Naive B cell (primary cell): Measurements from ENCODE around the gene ATP6V0C. TPM values are rescaled to one million over a fixed set of nuclear protein-coding genes. Genes with fewer than 3 reads are reported as not detected.
"Not testable (repeated sequence)": the region's sequence is repeated elsewhere in the genome, so short reads cannot be mapped to it uniquely, and the experiment has no call there.

Experiments
- ATAC-seq, 2 donors: fragments of 150-1000 bp; cut with Tn5 transposase; 2 replicates each; pipeline ENCODE4 v1.10.0; 2021; ENCODE audit warnings: low read depth in 2 of 2, mild to moderate bottlenecking in 2 of 2, moderate library complexity in 2 of 2
- DNase-seq: peaks from one replicate; pipeline ENCODE4 v3.0.0; 2022
- H3K27ac Mint-ChIP-seq, 6 donors: one replicate each; pipeline ENCODE4 v1.8.0; 2020 to 2022; ENCODE audit warnings: mild to moderate bottlenecking in 6 of 6, mixed read lengths in 6 of 6, moderate library complexity in 5 of 6, inconsistent platforms in 2 of 6
- H3K27me3 Mint-ChIP-seq, 3 donors: one replicate each; pipeline ENCODE4 v1.8.0; 2021 to 2022; ENCODE audit warnings: mixed read lengths in 3 of 3, mild to moderate bottlenecking in 1 of 3
- H3K36me3 Mint-ChIP-seq, 2 donors: one replicate each; pipeline ENCODE4 v1.8.0; 2020 to 2022; ENCODE audit warnings: mixed read lengths in 2 of 2, inconsistent platforms in 1 of 2, mild to moderate bottlenecking in 1 of 2
- H3K4me1 Mint-ChIP-seq, 3 donors: one replicate each; pipeline ENCODE4 v1.8.0; 2020 to 2022; ENCODE audit warnings: mixed read lengths in 3 of 3, inconsistent platforms in 1 of 3, mild to moderate bottlenecking in 1 of 3, moderate library complexity in 1 of 3
- H3K4me3 Mint-ChIP-seq, 8 donors: one replicate each; pipeline ENCODE4 v1.8.0; 2020 to 2022; ENCODE audit warnings: mild to moderate bottlenecking in 8 of 8, mixed read lengths in 8 of 8, moderate library complexity in 8 of 8, inconsistent platforms in 2 of 8
- H3K9me3 Mint-ChIP-seq, 7 donors: one replicate each; pipeline ENCODE4 v1.8.0; 2020 to 2022; ENCODE audit warnings: mixed read lengths in 7 of 7, mild to moderate bottlenecking in 5 of 7, inconsistent platforms in 2 of 7, moderate library complexity in 1 of 7
- polyA plus RNA-seq, 6 donors: library from polyadenylated mRNA; unstranded; fragments of 300-500 nt; fragmentation: Illumina TruSeq; gene quantifications; one replicate each; pipeline ENCODE4 v1.2.3, GENCODE V29; 2021; ENCODE audit warnings: low read depth in 6 of 6

The ATP6V0C gene
- polyA plus RNA-seq, 6 donors from 2014 or later: 75.4 to 114 (median 98.1) TPM

DNA sequence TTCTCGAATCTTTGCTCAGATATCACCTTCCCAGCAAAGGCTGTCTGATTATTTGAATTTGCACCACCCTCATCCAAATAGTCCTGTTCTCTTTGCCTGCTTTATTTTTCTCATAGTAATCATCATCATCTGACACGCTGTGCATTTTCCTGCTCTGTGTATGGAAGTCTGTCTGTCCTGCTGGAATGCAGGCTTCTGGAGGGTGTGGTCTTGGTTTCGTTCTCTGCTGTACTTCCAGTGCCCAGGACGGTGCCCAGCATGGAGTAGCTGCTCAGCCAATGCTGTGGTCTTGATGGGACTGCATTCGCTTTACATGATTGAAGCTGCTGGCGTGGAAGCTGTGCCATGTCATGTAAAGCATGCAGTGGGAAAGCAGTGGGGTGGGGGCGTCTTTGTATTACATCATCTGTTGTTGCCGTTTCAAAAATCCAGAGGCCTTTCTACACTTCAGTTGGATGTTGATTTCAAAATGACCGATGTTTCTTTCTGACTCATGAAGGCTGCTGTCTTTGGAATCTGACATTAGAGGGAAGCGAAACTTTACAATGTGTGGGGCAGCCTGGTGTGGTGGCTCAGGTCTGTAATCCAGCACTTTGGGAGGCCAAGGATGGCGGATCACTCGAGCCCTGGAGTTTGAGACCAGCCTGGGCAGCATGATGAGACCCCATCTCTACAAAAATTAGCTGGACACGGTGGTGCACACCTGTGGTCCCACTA lies 41.1 kb downstream of the ATP6V0C start:
- not testable (repeated sequence) for H3K27ac Mint-ChIP-seq, H3K4me3 Mint-ChIP-seq, H3K4me1 Mint-ChIP-seq, H3K36me3 Mint-ChIP-seq, ATAC-seq, H3K9me3 Mint-ChIP-seq, H3K27me3 Mint-ChIP-seq, DNase-seq

DNA sequence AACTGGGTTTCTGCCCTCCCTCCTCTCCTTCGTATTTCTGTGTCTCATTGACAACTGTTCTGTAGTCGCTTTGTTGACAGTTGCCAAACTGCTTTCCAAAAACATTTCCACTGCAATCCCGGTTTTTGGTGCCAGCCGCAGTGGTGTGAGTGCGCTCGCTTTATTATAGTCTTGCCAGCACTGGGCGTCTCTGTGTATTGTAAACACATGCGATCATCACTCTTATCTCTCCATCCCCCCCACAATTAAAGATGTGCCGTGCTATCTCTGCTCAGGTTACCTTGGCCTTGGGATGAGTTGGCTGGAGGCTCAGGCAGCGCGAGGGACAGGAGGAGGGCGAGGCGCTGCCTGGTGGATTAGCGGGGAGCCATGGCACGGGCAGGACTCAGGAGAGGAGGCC lies 43.4 kb downstream of the ATP6V0C start:
- H3K4me1 Mint-ChIP-seq, ATAC-seq, H3K27me3 Mint-ChIP-seq, H3K4me3 Mint-ChIP-seq, DNase-seq, H3K27ac Mint-ChIP-seq, H3K36me3 Mint-ChIP-seq, H3K9me3 Mint-ChIP-seq: not testable (repeated sequence)

GRCh38 chr16:2560131-2560797 lies 46.5 kb downstream of the ATP6V0C start:
- not testable (repeated sequence) for H3K27me3 Mint-ChIP-seq, H3K4me1 Mint-ChIP-seq, H3K36me3 Mint-ChIP-seq, H3K9me3 Mint-ChIP-seq
- H3K27ac Mint-ChIP-seq: peak overlapping the region in 3 of 6 donors; percentile 1 to 54 (median 26)
- peak overlapping the region in 1 of 8 donors; percentile 5 for H3K4me3 Mint-ChIP-seq
- ATAC-seq (peak; percentile 83 to 85), DNase-seq (peak; percentile 74)

DNA sequence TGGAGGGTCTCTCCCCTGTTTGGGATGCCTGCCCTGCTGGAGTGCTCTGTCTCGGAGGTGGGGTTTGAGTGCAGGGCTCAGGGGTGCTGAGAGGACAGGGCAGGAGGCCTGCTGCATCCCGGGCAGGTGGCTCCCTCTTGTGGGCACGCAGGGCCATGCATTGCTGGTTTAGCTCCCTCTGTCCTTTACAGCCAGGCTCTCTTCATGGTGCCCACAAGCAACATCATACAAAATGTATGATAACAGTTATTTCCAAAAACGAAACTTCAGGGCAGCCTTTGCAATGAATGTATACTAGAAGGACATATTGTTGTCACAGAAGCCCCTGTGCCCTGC lies 47.0 kb downstream of the ATP6V0C start:
- DNase-seq (peak; percentile 68), ATAC-seq (peak; percentile 75 to 77)
- not testable (repeated sequence) for H3K9me3 Mint-ChIP-seq, H3K36me3 Mint-ChIP-seq, H3K27me3 Mint-ChIP-seq, H3K4me3 Mint-ChIP-seq, H3K27ac Mint-ChIP-seq, H3K4me1 Mint-ChIP-seq

GRCh38 chr16:2567506-2567905 lies 53.8 kb downstream of the ATP6V0C start:
- not testable (repeated sequence) for H3K9me3 Mint-ChIP-seq, H3K4me1 Mint-ChIP-seq, ATAC-seq, H3K27me3 Mint-ChIP-seq, H3K36me3 Mint-ChIP-seq, DNase-seq, H3K4me3 Mint-ChIP-seq, H3K27ac Mint-ChIP-seq

DNA sequence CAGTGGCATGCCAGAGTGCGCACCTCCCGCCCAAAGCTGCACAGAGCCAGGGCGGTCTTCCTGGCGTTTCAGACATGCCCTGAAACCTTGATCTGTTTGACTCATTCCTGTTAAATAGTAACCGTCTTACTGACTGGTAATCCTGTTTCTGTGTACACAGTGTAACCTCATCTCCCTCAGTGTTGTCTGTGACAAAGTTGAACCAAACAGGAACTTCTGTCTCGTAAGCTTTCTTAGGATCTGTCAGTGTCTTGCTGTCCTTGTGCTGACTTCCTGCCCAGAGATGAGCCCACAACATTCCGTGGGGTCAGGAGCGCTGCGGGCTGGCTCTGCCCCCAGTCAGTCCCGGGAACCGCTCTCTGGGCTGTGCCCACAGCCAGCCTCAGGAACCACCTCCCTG lies 54.8 kb downstream of the ATP6V0C start:
- not testable (repeated sequence) for H3K27me3 Mint-ChIP-seq, DNase-seq, ATAC-seq, H3K4me1 Mint-ChIP-seq, H3K36me3 Mint-ChIP-seq, H3K9me3 Mint-ChIP-seq, H3K27ac Mint-ChIP-seq, H3K4me3 Mint-ChIP-seq

Other genes with a start within 250 kb of the ATP6V0C start
- gene RNPS1, start 245.8 kb upstream of the ATP6V0C start, polyA plus RNA-seq: 100 to 1,000 TPM; 238 to 325 (median 252) TPM
- 1 to 10 TPM in 2 of 6 donors, under 1 TPM in 3, not detected in 1; 0.54 to 1.8 (median 0.98) TPM for gene ABCA3, start 173.2 kb upstream of the ATP6V0C start, polyA plus RNA-seq
- 1 to 10 TPM in 5 of 6 donors, not detected in 1; 1.8 to 5.0 (median 2.8) TPM for gene CCNF, start 84.5 kb upstream of the ATP6V0C start, polyA plus RNA-seq
- 1 to 10 TPM in 1 of 6 donors, under 1 TPM in 3, not detected in 2; 0.16 to 1.7 (median 0.58) TPM for gene TEDC2, start 53.8 kb upstream of the ATP6V0C start, polyA plus RNA-seq
- not detected for gene NTN3, start 42.7 kb upstream of the ATP6V0C start, polyA plus RNA-seq
- 1 to 10 TPM in 4 of 6 donors, under 1 TPM in 2; 0.22 to 3.3 (median 2.5) TPM for gene TBC1D24, start 38.8 kb upstream of the ATP6V0C start, polyA plus RNA-seq
- gene AMDHD2, start 6.4 kb downstream of the ATP6V0C start, polyA plus RNA-seq: 10 to 100 TPM; 17.6 to 24.0 (median 20.5) TPM
- gene CEMP1, start 17.5 kb downstream of the ATP6V0C start, polyA plus RNA-seq: 1 to 10 TPM; 2.4 to 5.7 (median 3.5) TPM
- gene PDPK1, start 24.1 kb downstream of the ATP6V0C start, polyA plus RNA-seq: 10 to 100 TPM; 16.7 to 44.8 (median 38.9) TPM
- 10 to 100 TPM; 18.3 to 27.5 (median 22.3) TPM for gene KCTD5, start 168.6 kb downstream of the ATP6V0C start, polyA plus RNA-seq
- gene PRSS27, start 206.3 kb downstream of the ATP6V0C start, polyA plus RNA-seq: under 1 TPM in 1 of 6 donors, not detected in 5; 0.36 TPM
- 100 to 1,000 TPM in 1 of 6 donors, 10 to 100 TPM in 5; 25.0 to 147 (median 45.1) TPM for gene SRRM2, start 238.7 kb downstream of the ATP6V0C start, polyA plus RNA-seq